HG02981 (cell line): Measurements from ENCODE around the gene MPI.
A peak's percentile ranks its signal among the peaks of the same experiment; 100 is the strongest.
"Not testable (repeated sequence)": the region's sequence is repeated elsewhere in the genome, so short reads cannot be mapped to it uniquely, and the experiment has no call there.

Experiments used
- ATAC-seq: cut with Tn5 transposase; IDR thresholded peaks from one replicate; pipeline ENCODE4 v1.9.1; 2021; ENCODE audit warnings: mild to moderate bottlenecking, moderate library complexity; ENCODE audit not compliant: unreplicated experiment

MPI gene

GRCh38 chr15:74863239-74864056, 26.4 kb upstream of the MPI start:
- no peak for ATAC-seq

- ATAC-seq = no peak
Measured at GRCh38 chr15:74864296-74864695, 25.5 kb upstream of the MPI start.

- ATAC-seq = no peak
Measured at GRCh38 chr15:74865316-74865715, 24.5 kb upstream of the MPI start.

GRCh38 chr15:74866090-74866489, 23.8 kb upstream of the MPI start:
- ATAC-seq = no peak

GRCh38 chr15:74867466-74868038, 22.3 kb upstream of the MPI start:
- no peak for ATAC-seq

GRCh38 chr15:74868059-74868458, 21.8 kb upstream of the MPI start:
- ATAC-seq = no peak

GRCh38 chr15:74869372-74869725, 20.5 kb upstream of the MPI start:
- no peak for ATAC-seq

- ATAC-seq = peak; percentile 47
Measured at GRCh38 chr15:74869726-74870407, 20.0 kb upstream of the MPI start.

GRCh38 chr15:74870436-74871215, 19.2 kb upstream of the MPI start:
- no peak for ATAC-seq

- ATAC-seq = no peak
Measured at GRCh38 chr15:74872702-74873035, 17.2 kb upstream of the MPI start.

GRCh38 chr15:74873036-74873755, 16.6 kb upstream of the MPI start, which contains the start of gene SCAMP2:
Gene SCAMP2, minus strand, starts transcription at chr15:74873365. Its CDS starts 110 bp downstream, at chr15:74873255.
- ATAC-seq = peak; percentile 78

GRCh38 chr15:74873756-74874424, 16.0 kb upstream of the MPI start:
- peak; percentile 6 for ATAC-seq

GRCh38 chr15:74878273-74878672, 11.6 kb upstream of the MPI start:
- ATAC-seq = no peak

- no peak for ATAC-seq
Measured at GRCh38 chr15:74882528-74882927, 7.3 kb upstream of the MPI start.

GRCh38 chr15:74884428-74885223, 5.2 kb upstream of the MPI start:
- peak; percentile 10 for ATAC-seq

- no peak for ATAC-seq
Measured at GRCh38 chr15:74885461-74885860, 4.4 kb upstream of the MPI start.

GRCh38 chr15:74887537-74888193, 2.2 kb upstream of the MPI start:
- ATAC-seq = not testable (repeated sequence)

GRCh38 chr15:74888716-74889115, 1.1 kb upstream of the MPI start:
- ATAC-seq = no peak

- ATAC-seq = peak; percentile 28
Measured at GRCh38 chr15:74889390-74889882, 406 bp upstream of the MPI start.
